ENCODE measurements around the gene PAK6. TPM values are rescaled to one million over a fixed set of nuclear protein-coding genes. Genes with fewer than 3 reads are reported as not detected.

PAK6 gene
- polyA plus RNA-seq, 1 donor (not counting 4 experiments of a cell fraction or from before 2014, with no cell fraction given), result 11.5 TPM

- no peaks in the 10 kb centered on the region for H3K79me2 ChIP-seq (ENCODE audit: control insufficient read depth, insufficient read depth, low read length)
- no peak overlapping the region for H3K4me3 ChIP-seq (ENCODE audit: control insufficient read depth in 2 of 3, extremely low read depth in 1 of 3, insufficient read depth in 2 of 3, low read depth in 1 of 3, low read length in 3 of 3)
- H4K20me1 ChIP-seq (ENCODE audit: control insufficient read depth, extremely low read depth, insufficient read depth, low read length), result no peaks in the 10 kb centered on the region
- no peak overlapping the region for H3K9ac ChIP-seq (ENCODE audit: control insufficient read depth, extremely low read depth, insufficient read depth, low read length)
- no peaks in the 10 kb centered on the region for H3K27me3 ChIP-seq (ENCODE audit: control insufficient read depth, extremely low read depth, insufficient read depth, low read length)
- H3K9me1 ChIP-seq (ENCODE audit: control insufficient read depth, extremely low read depth, insufficient read depth, low read length), result no peaks in the 10 kb centered on the region
- no peak overlapping the region for H3K27ac ChIP-seq (ENCODE audit: control insufficient read depth, insufficient read depth, low read length)
- no peak overlapping the region for H2AFZ ChIP-seq (ENCODE audit: control insufficient read depth, low read length)
- no peak overlapping the region for H3K4me2 ChIP-seq (ENCODE audit: control insufficient read depth, extremely low read depth, insufficient read depth, low read depth, low read length)
- DNase-seq (ENCODE audit: low read depth, low spot score), result no peak
- no peaks in the 10 kb centered on the region for H3K9me3 ChIP-seq (ENCODE audit: control insufficient read depth, low read depth, low read length)
- dilution Hi-C loops (cut with MboI; ENCODE audit: extremely low pct_ligation_motif_present, low sequenced_read_pairs), result no loop called here
- TF ChIP-seq CTCF (optimal IDR thresholded peaks at IDR 0.05 in 1 of 3, IDR thresholded peaks at IDR 0.05 in 1 of 3, conservative IDR thresholded peaks at IDR 0.05 in 1 of 3; ENCODE audit: extremely low read depth in 1 of 3, insufficient read depth in 2 of 3, low read length in 3 of 3), result no peak
- no peak for TF ChIP-seq EZH2 (IDR thresholded peaks at IDR 0.05; ENCODE audit: low read length)
- peaks cover 20% of the 10 kb centered on the region for H3K4me1 ChIP-seq (ENCODE audit: control insufficient read depth, extremely low read depth, insufficient read depth, low read length)
- FAIRE-seq, result no peak
- no peaks in the 10 kb centered on the region for H3K36me3 ChIP-seq (ENCODE audit: control insufficient read depth in 2 of 2, extremely low read depth in 1 of 2, insufficient read depth in 2 of 2, low read length in 2 of 2)
These were observed 78.1 kb downstream of the PAK6 start for GRCh38 chr15:40316931-40317330.

GRCh38 chr15:40317580-40317979 lies 78.7 kb downstream of the PAK6 start:
- DNase-seq (ENCODE audit: low read depth, low spot score), result no peak
- Histone ChIP-seq H3K27me3 (ENCODE audit: control insufficient read depth, extremely low read depth, insufficient read depth, low read length) (no peaks in the 10 kb centered on the region), H2AFZ (ENCODE audit: control insufficient read depth, low read length) (no peak overlapping the region), H3K9me3 (ENCODE audit: control insufficient read depth, low read depth, low read length) (no peaks in the 10 kb centered on the region), H3K27ac (ENCODE audit: control insufficient read depth, insufficient read depth, low read length) (no peak overlapping the region), H3K4me1 (ENCODE audit: control insufficient read depth, extremely low read depth, insufficient read depth, low read length) (peaks cover 25% of the 10 kb centered on the region), H3K4me3 (ENCODE audit: control insufficient read depth in 2 of 3, extremely low read depth in 1 of 3, insufficient read depth in 2 of 3, low read depth in 1 of 3, low read length in 3 of 3) (no peak overlapping the region), H3K4me2 (ENCODE audit: control insufficient read depth, extremely low read depth, insufficient read depth, low read depth, low read length) (no peak overlapping the region), H4K20me1 (ENCODE audit: control insufficient read depth, extremely low read depth, insufficient read depth, low read length) (no peaks in the 10 kb centered on the region), H3K36me3 (ENCODE audit: control insufficient read depth in 2 of 2, extremely low read depth in 1 of 2, insufficient read depth in 2 of 2, low read length in 2 of 2) (no peaks in the 10 kb centered on the region), H3K9me1 (ENCODE audit: control insufficient read depth, extremely low read depth, insufficient read depth, low read length) (no peaks in the 10 kb centered on the region), H3K79me2 (ENCODE audit: control insufficient read depth, insufficient read depth, low read length) (no peaks in the 10 kb centered on the region), H3K9ac (ENCODE audit: control insufficient read depth, extremely low read depth, insufficient read depth, low read length) (no peak overlapping the region)
- FAIRE-seq, result no peak
- dilution Hi-C loops (cut with MboI; ENCODE audit: extremely low pct_ligation_motif_present, low sequenced_read_pairs), result no loop called here
- TF ChIP-seq EZH2 (IDR thresholded peaks at IDR 0.05; ENCODE audit: low read length), result no peak
- no peak for TF ChIP-seq CTCF (optimal IDR thresholded peaks at IDR 0.05 in 1 of 3, IDR thresholded peaks at IDR 0.05 in 1 of 3, conservative IDR thresholded peaks at IDR 0.05 in 1 of 3; ENCODE audit: extremely low read depth in 1 of 3, insufficient read depth in 2 of 3, low read length in 3 of 3)

Data from keratinocyte (primary cell).